ENCODE data around the gene DAB2IP.

Gene DAB2IP

DNA sequence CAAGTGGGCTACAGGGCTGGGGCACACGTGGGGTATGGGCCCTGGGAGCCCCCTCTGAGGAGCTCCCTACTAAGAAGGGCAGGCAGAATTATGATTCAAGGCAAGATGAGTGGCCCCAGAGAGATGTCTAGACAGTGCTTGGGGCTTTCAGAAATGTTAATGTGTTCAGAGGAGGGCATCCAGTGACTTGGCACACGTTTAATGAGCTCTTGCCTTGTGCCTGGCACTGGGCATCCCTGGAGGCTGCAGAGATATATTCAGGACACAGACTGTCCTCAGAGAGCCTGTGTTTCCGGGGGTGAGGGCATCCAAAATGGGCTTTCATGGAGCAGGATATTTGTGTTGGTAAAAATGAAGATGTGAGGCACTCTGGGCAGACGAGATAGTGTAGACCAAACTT is 25.4 kb upstream of the DAB2IP start:
- no peak for DNase-seq (ENCODE audit: low read depth in 3 of 3)

DNA sequence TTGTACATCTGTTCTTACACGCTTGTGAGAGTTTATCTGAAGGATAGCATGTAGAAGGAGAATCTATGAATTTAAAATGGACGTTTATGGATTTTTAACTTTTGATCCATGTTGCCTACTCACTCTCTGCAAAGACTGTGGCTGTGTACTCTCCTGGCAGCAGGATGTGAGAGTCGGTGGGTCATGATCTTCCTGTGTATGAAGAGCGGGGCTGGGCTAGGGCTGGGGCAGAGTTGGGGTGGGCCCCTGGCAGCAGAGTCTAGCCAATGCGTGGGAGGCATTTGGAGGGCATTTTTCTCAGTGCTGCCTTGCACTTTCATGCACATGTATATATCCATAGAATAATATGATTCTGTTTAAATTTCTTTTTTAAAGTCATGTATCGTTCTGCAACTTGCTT is 24.0 kb upstream of the DAB2IP start:
- no peak for DNase-seq (ENCODE audit: low read depth in 3 of 3)

DNA sequence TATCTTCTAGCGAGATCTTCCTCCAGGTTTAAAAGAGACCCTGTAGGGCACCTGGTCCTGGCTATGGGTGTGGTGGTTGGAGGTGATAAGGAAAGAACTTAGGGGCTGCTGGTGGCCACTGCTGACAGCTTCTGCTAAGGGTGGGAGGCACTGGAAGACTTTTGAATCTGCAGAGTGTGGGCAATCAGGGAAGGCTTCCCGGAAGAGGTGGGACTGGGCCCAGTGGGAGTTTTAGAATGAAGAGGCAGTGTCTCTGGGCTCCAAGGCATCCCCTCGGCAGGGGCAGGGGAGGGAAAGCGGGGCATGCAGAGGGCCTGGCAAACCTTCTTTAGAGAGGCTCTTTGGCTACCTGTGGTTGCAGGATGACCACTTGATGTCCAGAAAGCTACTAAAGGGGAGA is 23.0 kb upstream of the DAB2IP start:
- no peak for DNase-seq (ENCODE audit: low read depth in 3 of 3)

DNA sequence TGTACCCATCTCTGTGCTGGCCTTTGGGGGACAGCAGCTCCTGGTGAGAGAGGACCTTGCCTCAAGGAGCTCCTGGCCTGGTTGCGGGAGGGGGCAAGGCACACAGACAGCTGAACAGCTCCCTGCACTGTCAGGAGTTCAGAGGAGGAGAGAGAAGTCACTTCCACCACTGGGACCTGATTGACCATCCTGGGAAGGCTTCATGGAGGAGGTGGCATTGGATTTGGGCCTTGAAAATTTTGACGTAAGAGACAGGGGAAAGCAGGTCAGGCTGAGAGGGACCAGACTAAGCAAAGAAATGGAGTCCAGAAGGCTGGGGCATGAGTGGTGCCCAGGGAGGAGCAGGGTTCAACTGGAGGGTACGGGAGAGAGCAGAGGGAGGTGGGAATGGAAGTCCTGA is 20.3 kb upstream of the DAB2IP start:
- no peak for DNase-seq (ENCODE audit: low read depth in 3 of 3)

DNA sequence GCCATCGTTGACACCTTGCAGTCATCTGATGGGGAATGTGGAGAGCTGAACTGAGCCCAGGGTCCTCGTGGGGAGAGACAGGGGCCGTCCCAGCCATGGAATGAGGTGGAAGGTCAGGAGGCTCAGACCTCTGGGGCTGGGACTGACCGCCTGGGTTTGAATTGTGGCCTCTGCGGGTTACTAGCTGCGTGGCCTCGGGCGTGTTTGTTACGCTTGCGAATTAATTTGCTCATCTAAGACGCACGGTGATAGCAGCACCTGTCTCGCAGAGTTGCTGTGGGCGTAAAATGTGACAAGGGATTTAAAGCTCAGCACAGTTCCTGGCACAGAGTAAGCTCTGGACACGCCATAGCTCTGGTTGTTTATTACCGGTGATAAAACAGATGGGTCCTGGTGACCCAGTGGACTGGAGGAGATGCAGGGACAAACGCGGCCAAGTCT is 19.4 kb upstream of the DAB2IP start:
- no peak for DNase-seq (ENCODE audit: low read depth in 3 of 3)

DNA sequence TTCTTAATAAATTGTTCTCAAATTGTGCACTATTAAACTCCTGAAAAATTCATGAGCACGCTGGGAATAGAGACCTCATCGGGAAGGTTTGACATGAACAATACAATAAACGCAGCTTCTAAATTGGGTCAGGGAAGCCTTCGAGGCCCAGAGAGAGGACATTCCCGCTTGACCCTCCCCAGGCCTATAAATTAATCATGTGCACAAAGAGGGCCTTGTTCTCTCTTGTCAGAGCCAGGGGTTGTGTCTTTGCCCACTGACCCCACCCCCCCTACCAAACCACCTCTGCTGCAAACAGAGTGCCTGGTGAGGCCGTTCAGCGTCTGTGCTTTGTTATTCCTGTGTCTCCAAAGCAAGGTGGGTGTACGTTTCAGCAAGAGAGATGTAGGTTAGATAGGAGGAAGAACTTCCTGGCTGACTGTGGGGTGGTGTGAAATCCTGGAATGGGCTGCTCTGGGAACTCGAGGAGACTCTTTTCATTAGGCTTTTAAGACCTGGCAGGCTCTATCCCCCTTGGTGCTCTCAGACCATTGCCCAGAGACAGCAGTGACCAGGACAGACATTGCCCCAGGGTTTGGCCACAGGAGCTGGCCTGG is 18.2 kb upstream of the DAB2IP start:
- no peak for DNase-seq (ENCODE audit: low read depth in 3 of 3)

DNA sequence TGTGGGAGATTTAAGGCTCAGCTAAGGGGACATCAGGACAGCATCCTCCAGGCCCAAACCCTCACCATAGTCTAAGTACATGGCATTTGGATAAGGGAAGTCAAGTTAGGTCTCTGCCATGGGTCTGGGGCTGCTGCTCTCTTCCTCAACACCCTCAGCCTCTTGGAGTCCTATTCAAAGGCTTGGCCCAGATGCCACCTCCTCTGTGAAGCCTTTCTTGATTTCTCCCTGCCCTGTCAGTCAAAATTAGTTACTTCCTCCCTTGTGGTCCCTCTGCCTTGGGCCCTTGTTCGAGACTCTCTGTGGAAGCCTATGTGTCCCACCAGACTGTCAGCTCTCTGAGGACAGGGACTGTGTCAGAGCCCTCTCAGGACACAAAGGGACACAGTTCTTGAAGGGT is 17.7 kb upstream of the DAB2IP start:
- DNase-seq (ENCODE audit: low read depth in 3 of 3) = no peak

GRCh38 chr9:121634329-121635261 is 16.8 kb upstream of the DAB2IP start:
- DNase-seq (ENCODE audit: low read depth in 3 of 3) = no peak

DNA sequence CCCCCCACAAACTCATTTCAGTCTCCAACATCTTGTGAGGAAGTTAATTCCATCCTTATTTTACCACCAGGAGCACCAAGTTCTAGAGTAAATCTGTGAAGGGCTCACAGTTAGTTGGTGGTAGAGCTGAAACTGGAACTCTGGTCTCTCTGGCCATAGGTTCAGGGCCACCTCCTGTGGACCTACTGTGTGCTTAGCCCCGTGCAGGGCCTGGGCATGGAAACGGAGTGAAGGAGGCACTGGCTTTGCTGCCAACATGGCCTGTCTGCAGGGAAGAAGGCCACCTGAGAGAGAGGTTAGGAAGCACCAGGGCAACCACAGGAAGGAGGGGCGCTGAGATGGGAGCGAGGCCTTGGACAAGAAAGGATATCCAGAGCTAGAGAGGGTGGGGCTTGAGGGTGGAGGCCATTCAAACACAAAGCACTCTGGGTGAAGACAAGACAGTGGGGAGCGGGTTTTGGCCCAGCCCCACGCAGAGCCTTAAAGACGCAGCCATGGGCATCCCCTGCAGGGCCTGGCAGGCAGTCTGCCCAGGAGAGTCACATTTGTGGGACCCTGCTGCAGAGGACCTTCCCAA is 16.0 kb upstream of the DAB2IP start:
- DNase-seq (ENCODE audit: low read depth in 3 of 3) = no peak

DNA sequence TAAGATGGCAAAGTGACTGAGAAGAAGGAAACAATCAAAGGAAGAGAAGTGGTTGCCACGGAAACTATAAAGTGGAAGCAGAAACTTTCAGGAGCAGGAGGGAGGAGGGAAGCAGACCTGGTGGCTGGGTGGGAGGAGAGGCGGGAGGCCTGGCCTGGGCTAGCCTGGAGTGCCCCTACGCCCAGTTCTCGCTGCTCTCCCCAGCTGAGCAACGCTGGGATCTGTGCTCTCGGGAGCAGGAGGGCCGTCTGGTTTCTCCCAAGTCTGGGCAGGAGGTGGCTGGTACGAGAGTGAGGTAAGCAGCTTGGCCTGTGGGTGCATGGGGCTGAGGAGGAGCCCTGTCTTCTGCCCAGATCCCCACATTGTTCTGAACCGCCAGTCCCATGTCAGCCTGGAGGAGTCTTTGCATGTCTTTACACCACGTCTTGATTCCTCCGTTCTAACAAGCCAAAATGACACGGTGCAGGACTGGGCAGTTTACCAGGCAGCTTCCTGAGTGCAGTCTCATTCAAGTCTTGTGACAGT is 15.0 kb upstream of the DAB2IP start:
- DNase-seq (ENCODE audit: low read depth in 3 of 3) = no peak

DNA sequence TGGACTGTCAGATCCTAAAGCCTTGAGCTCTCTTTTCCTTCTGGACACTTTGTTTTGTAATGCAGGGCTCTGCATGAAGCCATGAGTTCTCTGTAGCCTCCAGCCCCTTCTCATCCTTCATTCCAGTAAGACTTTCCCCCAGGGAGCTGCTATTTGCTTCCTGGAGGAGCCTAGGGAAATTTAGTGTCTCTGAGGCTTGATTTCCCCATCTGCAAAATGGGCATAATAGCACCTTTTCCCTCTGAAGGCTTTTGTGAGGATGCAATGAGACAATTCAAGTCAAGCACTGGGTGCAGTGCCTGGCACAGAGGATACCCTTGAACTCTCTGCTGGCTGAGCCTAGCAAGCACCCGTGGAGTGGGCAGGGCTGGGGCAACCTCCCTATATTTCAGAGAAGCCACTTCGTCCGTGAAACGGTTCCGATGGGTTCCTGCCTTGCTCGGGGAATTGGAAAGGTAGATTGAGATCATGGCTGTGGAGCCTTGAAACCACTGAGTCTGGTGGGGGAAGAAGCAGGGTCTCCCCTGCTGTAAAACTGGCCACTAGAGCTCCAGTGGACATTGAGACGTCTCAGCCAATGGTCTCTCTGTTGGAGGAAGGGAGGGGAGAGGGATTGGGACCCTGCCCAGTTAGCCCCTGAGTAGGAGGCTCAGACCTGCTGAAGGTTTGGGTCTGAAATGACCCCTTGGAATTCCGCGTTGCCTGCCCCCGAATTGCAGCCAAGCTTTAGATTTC is 14.3 kb upstream of the DAB2IP start:
- DNase-seq (ENCODE audit: low read depth in 3 of 3) = no peak

- DNase-seq (ENCODE audit: low read depth in 3 of 3) = no peak
These were observed 13.7 kb upstream of the DAB2IP start for GRCh38 chr9:121637713-121638220.

GRCh38 chr9:121638399-121638798 is 13.0 kb upstream of the DAB2IP start:
- no peak for DNase-seq (ENCODE audit: low read depth in 3 of 3)

DNA sequence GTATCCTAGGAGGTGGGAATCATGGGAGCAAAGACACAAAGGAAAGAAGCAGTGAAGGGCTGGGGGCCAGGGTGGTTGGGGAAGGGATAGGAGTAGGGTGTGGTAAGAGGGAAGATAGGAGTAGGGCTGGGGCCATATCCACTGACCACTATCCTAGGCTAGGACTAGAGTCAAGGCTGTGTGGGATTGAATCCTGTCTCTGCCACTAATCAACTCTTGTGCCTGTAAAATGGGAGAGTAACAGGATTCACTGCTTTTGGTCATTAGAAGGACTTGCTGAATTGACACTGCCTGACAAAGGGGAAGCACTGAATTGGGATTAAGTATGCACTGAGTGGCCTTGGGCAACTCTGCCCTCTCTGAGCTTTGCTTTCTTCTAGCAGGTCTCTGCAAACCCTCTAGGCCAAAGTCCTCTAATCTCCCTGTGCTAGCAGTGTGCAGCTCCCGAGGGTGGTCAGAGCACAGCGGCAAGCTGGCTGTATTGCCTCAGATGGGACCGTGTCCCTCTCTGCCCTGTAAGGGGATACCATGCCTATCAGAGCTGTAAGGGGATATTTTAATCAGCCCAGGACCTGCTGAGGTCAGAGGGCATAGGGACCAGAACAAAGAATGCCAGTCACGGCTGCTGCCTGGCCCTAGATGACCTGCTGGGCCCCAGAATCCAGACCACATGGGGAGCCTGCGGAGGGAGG is 12.4 kb upstream of the DAB2IP start:
- DNase-seq (ENCODE audit: low read depth in 3 of 3) = no peak

GRCh38 chr9:121639619-121640018 is 11.8 kb upstream of the DAB2IP start:
- DNase-seq (ENCODE audit: low read depth in 3 of 3) = no peak

DNA sequence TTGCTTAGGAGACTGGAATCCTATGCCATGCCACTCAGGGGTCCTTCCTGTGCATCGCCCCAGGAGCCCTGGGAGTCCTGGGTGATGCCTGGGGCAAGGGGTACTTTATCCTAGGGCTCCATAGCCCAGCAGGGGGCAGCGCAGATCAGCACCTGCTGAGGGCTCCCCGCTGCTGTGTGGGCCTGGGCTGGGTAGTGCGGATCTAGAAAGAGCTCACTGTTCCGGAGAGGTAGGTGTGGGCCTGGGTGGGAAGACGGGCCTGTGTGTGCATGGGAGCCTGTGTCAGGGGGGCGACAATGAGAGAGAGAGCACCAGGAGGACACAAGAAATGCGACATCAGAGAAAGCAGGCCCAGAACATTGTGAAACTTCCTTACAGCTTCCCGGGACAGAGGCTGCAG is 11.4 kb upstream of the DAB2IP start:
- DNase-seq (ENCODE audit: low read depth in 3 of 3) = peak in 2 of 3 donors; percentile 15 to 20

GRCh38 chr9:121640491-121641223 is 10.8 kb upstream of the DAB2IP start:
- DNase-seq (ENCODE audit: low read depth in 3 of 3) = no peak

- DNase-seq (ENCODE audit: low read depth in 3 of 3) = no peak
These were observed 10.2 kb upstream of the DAB2IP start for GRCh38 chr9:121641224-121641611.

GRCh38 chr9:121642758-121643157 is 8.7 kb upstream of the DAB2IP start:
- no peak for DNase-seq (ENCODE audit: low read depth in 3 of 3)

GRCh38 chr9:121643473-121643872 is 8.0 kb upstream of the DAB2IP start:
- DNase-seq (ENCODE audit: low read depth in 3 of 3) = no peak

Data from stimulated activated CD4-positive, alpha-beta T cell treated with anti-CD3 and anti-CD28 coated beads, TNF-alpha, amount 100 ng/mL, for 48 hours (primary cell).